ENCODE data around the gene SP140L.

DNA sequence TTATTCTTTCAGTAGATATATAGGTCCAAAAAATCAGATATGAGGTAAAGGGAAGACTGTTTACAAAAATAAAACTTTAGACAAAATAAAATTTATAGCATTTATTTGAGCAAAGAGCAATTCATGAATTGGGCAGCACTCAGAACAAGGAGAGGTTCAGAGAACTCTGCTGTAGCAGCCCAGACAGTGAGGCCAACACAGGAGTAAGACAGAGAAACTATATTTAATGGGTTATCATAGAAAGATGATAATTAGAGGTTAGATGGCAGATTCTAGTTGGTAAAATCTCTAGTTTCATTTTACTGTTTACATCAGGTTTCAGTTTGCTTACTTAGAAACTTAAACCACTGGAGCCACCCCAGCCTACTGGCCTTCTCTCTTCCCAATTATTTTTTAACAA is 30.1 kb upstream of the SP140L start:
- TF ChIP-seq, protein P1, sequence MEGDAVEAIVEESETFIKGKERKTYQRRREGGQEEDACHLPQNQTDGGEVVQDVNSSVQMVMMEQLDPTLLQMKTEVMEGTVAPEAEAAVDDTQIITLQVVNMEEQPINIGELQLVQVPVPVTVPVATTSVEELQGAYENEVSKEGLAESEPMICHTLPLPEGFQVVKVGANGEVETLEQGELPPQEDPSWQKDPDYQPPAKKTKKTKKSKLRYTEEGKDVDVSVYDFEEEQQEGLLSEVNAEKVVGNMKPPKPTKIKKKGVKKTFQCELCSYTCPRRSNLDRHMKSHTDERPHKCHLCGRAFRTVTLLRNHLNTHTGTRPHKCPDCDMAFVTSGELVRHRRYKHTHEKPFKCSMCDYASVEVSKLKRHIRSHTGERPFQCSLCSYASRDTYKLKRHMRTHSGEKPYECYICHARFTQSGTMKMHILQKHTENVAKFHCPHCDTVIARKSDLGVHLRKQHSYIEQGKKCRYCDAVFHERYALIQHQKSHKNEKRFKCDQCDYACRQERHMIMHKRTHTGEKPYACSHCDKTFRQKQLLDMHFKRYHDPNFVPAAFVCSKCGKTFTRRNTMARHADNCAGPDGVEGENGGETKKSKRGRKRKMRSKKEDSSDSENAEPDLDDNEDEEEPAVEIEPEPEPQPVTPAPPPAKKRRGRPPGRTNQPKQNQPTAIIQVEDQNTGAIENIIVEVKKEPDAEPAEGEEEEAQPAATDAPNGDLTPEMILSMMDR (IDR thresholded peaks at IDR 0.05): no peak
- TF ChIP-seq POLR2AphosphoS5 (IDR thresholded peaks at IDR 0.05) (no peak), POLR2A (IDR thresholded peaks at IDR 0.05; ENCODE audit: low read depth) (no peak)

All from esophagus muscularis mucosa (tissue), 3 donors.